Urinary bladder (tissue), 4 donors: ENCODE results near the gene RGP1. TPM values are rescaled to one million over a fixed set of nuclear protein-coding genes. Genes with fewer than 3 reads are reported as not detected.

Experiments used
- DNase-seq: peaks from one replicate; pipeline ENCODE4 v3.0.0-alpha.2; 2015; ENCODE audit errors: extremely low spot score
- H3K27ac ChIP-seq: one replicate; pipeline ENCODE4 v1.5.1; 2013; ENCODE audit warnings: low read depth, mild to moderate bottlenecking, moderate library complexity
- H3K36me3 ChIP-seq: one replicate; pipeline ENCODE4 v1.6.1; 2013; ENCODE audit warnings: mild to moderate bottlenecking, moderate library complexity; ENCODE audit not compliant: insufficient read depth
- H3K4me1 ChIP-seq: one replicate; pipeline ENCODE4 v1.6.1; 2013; ENCODE audit warnings: mild to moderate bottlenecking, moderate library complexity; ENCODE audit not compliant: insufficient read depth
- H3K4me3 ChIP-seq: one replicate; pipeline ENCODE4 v1.5.1; 2013; ENCODE audit warnings: low read depth, low read length
- WGBS: extraction: QIAGEN DNeasy Blood & Tissue Kit; methylation state at CpG from one replicate; pipeline ENCODE4 v1.1.7; 2013; 5-methylcytosine and 5-hydroxymethylcytosine counted together
- polyA plus RNA-seq: library from polyadenylated mRNA; stranded (reverse); fragments of 200-250 nt; gene quantifications from one replicate; pipeline ENCODE4 v1.2.3, GENCODE V29; 2013
- total RNA-seq: library from RNA; depleted of rRNA; stranded (reverse); fragments of >200 nt; gene quantifications from one replicate; pipeline ENCODE4 v1.2.3, GENCODE V29; 2014
- donor health status: healthy with polysubstance abuse.
- donor health status: healthy.

The RGP1 gene
- total and polyA plus RNA-seq, 2 donors, result 12.1 to 16.7 TPM

DNA sequence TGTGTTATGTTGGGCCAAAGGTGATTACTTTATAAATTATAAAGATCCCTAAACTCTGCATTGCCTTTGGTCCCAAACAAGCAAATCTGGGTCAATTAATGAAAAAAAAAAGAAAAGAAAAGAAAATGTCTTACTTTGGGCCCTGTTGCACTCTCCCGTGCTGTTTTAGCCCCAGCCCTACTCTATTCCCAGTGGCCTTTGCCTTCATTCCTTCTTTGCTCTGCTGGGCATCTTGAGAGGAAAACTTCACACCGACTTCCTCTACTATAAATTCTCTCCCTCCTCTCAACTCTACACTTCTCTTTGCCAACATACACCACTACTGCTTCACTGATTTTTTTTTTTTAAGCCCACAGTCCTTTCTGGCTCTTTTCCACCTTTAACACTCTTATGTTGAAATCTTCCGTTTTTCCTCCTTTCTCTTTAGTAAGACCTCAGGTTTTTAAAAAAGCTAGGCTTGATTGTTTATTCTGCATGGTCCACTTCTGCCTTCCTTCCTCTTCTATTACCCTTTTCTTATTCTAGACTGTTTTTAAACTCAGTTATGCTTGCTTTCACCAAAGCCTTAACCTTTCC is 9.5 kb downstream of the RGP1 start:
- no peak for DNase-seq
- H3K27ac ChIP-seq, result no peak overlapping the region
- no peak overlapping the region for H3K4me3 ChIP-seq
- no peaks in the 10 kb centered on the region for H3K36me3 ChIP-seq
- no peaks in the 10 kb centered on the region for H3K4me1 ChIP-seq
- 50% methylated on average over 3 of the region's 3 CpGs for WGBS

DNA sequence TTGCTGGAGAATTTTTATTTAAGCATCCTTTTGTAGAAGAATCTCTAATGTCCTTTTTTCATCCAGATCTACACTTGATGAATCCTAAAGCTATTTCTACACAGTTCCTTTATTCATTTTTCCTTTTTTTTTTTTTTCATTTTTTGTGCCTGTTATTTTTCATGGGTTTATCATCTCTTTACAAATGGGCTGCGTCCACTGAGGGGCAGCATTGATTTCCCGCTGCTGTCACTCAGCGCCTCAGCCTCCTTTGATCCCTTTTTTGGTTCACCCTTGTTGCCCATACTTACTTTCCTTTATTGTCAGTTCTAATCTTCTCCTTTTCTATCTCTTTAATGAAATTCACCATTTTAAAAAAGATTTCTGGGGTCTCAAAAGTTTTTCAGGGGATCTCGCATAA is 10.7 kb downstream of the RGP1 start:
- Histone ChIP-seq H3K36me3 (no peaks in the 10 kb centered on the region), H3K27ac (no peak overlapping the region), H3K4me1 (no peaks in the 10 kb centered on the region), H3K4me3 (no peak overlapping the region)
- DNase-seq, result no peak
- 96% methylated on average over 4 of the region's 4 CpGs for WGBS

DNA sequence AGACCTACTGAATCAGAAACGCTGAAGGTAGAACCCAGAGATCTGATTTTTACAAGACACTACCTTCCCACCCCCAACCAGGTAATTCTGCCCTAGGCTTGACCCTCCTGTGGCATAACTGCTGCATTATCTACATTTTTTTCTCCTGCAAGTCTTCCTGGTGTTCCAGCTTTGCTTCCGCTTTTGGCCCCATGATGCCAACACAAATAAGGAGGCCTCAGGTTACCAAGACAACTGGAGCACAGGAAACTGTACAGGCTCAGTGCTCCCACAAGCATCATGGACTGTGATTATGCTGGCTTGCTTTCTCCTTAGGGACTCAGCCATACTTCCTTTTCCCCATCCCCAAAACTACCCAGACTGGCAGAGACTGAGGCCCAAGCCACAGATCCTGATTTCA is 11.6 kb downstream of the RGP1 start:
- DNase-seq, result no peak
- Histone ChIP-seq H3K4me3 (no peak overlapping the region), H3K36me3 (no peaks in the 10 kb centered on the region), H3K4me1 (no peaks in the 10 kb centered on the region), H3K27ac (no peak overlapping the region)
- 72% methylated on average over 2 of the region's 2 CpGs for WGBS

DNA sequence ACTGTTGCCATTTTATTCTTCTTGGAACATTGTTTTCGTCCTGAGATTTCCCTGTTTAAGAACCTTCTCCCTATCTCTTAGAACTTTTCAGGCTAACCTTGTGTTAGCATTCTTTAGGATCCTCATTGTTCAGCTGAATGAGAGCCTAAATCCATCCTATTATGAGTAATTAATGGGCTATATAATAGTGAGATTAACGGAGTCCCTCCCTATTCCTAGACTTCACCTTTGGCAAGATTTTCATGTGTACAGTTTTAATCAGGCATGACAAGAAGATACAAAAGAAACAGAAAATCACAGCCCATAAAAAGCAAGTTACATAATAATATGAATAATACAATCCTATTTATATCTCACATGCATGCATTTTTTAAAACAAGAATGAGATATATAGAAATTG is 14.1 kb downstream of the RGP1 start:
- no peak for DNase-seq
- H3K4me1 ChIP-seq, result no peaks in the 10 kb centered on the region
- H3K4me3 ChIP-seq, result no peak overlapping the region
- WGBS, result 88% methylated on average over 2 of the region's 2 CpGs
- H3K27ac ChIP-seq, result no peak overlapping the region
- no peaks in the 10 kb centered on the region for H3K36me3 ChIP-seq

DNA sequence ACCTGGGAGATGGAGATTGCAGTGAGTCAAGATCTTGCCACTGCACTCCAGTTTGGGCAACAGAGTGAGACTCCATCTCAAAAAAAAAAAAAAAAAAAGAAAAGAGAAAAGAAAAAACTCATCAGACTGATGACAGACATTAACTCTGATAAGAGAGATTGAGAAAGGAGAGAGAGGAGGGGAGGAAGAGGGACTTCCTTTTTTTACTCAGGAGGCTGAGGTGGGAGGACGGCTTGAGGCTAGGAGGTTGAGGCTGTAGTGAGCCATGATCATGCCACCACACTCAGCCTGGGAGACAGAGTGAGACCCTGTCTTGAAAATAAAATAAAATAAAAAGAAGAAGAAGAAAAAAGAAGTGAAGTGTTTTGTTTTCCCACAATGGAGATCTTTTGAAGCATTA is 14.7 kb downstream of the RGP1 start:
- DNase-seq, result no peak
- Histone ChIP-seq H3K4me3 (no peak overlapping the region), H3K4me1 (no peaks in the 10 kb centered on the region), H3K27ac (no peak overlapping the region), H3K36me3 (no peaks in the 10 kb centered on the region)
- WGBS, result 95% methylated on average over 1 of the region's 1 CpG

DNA sequence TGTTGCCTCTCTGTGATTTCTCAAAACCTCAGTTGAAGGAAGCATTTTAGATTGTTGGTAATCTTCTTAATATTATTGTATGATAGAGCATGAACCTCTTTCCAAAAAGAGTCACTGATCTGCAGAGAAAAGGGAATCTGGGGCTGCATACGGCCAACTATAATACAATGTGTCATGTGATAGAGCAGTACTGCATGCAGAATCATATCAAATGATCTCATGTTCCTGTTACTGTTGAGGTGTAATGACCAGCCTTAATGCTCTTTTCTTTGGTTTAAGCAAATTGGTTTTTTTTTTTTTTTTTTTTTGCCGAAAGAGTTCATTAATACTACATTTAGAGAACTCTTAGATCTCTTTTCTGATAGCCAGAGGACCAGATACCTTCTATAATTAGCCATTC is 17.9 kb downstream of the RGP1 start:
- H3K36me3 ChIP-seq, result no peaks in the 10 kb centered on the region
- peaks cover 2% of the 10 kb centered on the region for H3K4me1 ChIP-seq
- WGBS, result 85% methylated on average over 2 of the region's 2 CpGs
- H3K4me3 ChIP-seq, result no peak overlapping the region
- DNase-seq, result no peak
- H3K27ac ChIP-seq, result no peak overlapping the region

DNA sequence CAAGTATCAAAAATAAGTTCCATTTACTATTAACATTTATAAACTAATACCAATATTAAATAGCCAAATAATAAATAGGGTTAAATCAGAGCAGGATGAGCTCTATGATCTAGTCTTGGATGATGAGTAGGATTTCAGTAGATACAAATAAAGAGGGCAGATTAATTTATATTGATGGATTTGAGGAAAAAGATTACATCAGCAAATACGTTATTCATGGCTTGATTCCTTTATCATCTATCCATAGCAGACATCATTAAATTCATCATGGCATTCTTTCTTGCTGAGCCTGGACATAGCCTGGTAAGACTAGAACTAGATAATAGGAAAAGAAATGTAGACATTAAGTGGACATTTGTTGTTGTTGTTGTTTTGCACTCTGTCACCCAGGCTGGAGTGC is 18.4 kb downstream of the RGP1 start:
- DNase-seq, result no peak
- H3K36me3 ChIP-seq, result no peaks in the 10 kb centered on the region
- H3K27ac ChIP-seq, result no peak overlapping the region
- 79% methylated on average over 1 of the region's 1 CpG for WGBS
- no peak overlapping the region for H3K4me3 ChIP-seq
- H3K4me1 ChIP-seq, result peaks cover 2% of the 10 kb centered on the region

DNA sequence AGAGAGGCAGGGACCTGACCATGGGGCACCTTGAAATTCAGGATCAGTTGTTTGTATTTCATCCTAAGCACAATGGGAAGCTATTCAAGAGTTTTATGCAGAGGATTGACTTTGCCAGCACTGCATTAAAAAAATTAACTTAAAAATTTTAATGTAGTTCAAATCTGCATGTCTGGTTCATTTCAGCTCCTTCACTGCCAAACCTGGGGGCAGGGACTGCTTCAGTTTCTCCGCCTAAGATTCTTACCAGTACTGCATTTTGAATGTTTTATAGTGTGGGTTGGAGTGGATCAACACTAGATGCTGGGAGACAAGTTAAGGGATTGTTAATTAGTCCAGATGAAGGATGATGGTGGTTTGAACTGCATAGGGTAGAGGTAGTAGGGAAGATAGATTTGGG is 20.7 kb downstream of the RGP1 start:
- no peak overlapping the region for H3K4me3 ChIP-seq
- DNase-seq, result no peak
- no peaks in the 10 kb centered on the region for H3K36me3 ChIP-seq
- 90% methylated on average over 1 of the region's 1 CpG for WGBS
- H3K27ac ChIP-seq, result no peak overlapping the region
- peaks cover 2% of the 10 kb centered on the region for H3K4me1 ChIP-seq

DNA sequence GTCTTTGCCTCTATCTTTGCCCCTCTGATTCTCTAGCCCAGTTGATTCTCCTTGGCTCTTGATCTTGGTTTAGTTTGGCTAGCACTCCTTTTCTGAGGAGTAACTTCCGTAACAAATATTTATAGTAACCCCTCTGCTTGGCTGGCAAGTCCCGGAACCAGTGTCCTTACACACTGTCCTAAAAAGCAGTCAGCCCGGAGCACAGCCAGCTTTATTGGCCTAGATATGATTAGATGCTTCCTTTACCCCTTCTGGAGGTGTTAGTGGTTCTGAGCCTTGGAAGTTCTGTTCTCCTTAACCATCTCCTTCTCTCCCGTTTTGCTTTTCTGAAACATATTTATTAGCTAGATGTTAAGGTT is 22.0 kb downstream of the RGP1 start:
- Histone ChIP-seq H3K36me3 (no peaks in the 10 kb centered on the region), H3K4me3 (no peak overlapping the region), H3K27ac (peak overlapping the region; percentile 16), H3K4me1 (peaks cover 2% of the 10 kb centered on the region)
- no peak for DNase-seq
- WGBS, result 6% methylated on average over 4 of the region's 4 CpGs

DNA sequence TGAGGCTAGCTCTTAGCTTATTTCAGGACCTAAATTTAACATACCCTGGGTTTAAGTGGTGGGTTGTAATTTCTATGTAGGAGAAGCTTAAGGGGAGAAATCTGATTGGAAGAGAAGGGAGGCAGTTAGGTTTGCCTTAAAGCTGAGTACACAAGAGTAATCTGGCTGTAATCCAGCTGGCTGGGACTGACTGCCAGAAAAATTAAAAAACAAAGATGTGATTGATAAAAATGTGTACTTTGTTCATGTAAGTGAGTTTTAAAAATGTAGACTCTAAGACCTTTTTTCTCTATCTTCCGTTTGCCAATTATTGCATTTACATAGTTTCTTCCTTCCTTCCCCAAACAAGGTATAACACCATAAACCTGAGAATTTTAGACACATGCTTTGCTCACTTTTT is 22.4 kb downstream of the RGP1 start:
- Histone ChIP-seq H3K4me3 (no peak overlapping the region), H3K27ac (no peak overlapping the region), H3K36me3 (no peaks in the 10 kb centered on the region), H3K4me1 (peaks cover 2% of the 10 kb centered on the region)
- no peak for DNase-seq
- 49% methylated on average over 1 of the region's 1 CpG for WGBS

DNA sequence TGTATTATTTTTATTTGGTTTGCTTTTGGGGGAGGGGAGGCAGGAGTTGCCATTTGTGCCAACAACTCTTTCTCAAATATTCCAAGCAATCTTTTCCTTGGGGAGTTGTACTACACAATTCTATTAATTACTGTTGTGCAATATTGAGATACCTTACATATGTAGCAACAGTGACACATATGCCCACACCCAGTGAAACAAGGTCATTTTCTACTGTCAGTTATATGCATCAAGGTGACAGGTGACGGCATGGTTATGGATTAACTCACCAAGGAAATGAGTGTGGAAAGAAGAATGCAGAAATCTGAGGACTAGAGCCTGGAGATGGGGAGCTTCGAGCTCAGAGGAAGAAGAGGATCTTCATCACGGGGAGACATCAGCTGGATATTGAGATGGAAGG is 22.9 kb downstream of the RGP1 start:
- Histone ChIP-seq H3K27ac (no peak overlapping the region), H3K36me3 (no peaks in the 10 kb centered on the region)
- 81% methylated on average over 3 of the region's 3 CpGs for WGBS

DNA sequence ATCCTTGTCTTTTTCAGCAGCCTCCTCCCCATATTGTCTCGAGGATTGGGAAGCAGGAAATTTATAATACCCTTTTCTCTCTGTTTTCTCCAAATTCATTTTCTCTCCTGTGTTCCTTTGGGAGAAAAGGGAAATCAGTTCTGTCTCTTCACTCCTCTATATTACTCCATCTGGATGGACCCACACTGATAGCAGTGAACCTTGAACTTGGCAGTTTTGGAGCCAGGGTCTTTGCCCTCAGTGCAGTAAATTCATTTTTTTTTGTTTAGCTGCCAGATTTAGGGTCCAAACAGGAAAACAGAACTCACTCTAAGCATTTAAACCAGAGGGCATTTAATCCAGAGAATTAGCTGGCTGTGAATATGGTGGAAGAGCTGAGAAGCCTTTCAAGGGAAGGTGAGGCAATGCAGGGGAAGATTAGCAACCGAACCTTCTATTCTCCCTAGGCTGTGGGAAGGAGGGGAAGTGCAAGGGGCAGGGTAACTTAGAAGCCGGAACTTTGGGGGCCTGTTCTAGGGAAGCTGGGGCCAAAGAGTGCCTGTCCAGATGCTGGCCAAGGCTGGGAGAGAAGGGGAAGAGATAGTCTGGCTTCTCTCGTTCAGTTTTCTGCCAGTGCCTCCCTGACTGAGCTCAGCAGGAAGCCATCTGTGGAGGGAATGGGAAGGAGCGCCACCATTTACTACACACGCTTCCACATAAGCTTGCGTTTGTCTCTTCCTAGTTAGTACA is 26.0 kb downstream of the RGP1 start:
- DNase-seq, result no peak
- 59% methylated on average over 7 of the region's 7 CpGs for WGBS
- Histone ChIP-seq H3K36me3 (no peaks in the 10 kb centered on the region), H3K4me3 (no peak overlapping the region), H3K4me1 (peaks cover 2% of the 10 kb centered on the region), H3K27ac (no peak overlapping the region)

More for the DNA sequence above, 22.9 kb downstream of the RGP1 start:
- peaks cover 2% of the 10 kb centered on the region for H3K4me1 ChIP-seq
- no peak overlapping the region for H3K4me3 ChIP-seq
- DNase-seq, result no peak

DNA sequence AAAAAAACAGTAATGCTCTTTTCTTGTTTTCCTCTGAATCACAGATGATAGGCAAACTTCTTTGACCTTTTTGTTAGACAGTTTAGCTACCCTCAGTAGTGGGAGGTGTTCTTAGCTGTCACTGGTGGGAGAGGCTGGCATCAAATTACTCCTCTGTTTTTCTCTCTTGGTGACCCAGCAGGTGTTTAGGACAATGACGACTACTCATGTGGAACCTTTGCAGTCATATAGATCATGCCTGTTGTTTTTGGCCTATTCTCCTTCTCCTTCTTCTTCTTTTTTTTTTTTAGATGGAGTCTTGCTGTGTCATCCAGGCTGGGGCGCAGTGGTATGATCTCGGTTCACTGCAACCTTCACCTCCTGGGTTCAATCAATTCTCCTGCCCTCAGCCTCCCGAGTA is 26.9 kb downstream of the RGP1 start:
- DNase-seq, result no peak
- H3K36me3 ChIP-seq, result no peaks in the 10 kb centered on the region
- 81% methylated on average over 4 of the region's 4 CpGs for WGBS
- H3K27ac ChIP-seq, result no peak overlapping the region
- H3K4me1 ChIP-seq, result no peaks in the 10 kb centered on the region
- no peak overlapping the region for H3K4me3 ChIP-seq

DNA sequence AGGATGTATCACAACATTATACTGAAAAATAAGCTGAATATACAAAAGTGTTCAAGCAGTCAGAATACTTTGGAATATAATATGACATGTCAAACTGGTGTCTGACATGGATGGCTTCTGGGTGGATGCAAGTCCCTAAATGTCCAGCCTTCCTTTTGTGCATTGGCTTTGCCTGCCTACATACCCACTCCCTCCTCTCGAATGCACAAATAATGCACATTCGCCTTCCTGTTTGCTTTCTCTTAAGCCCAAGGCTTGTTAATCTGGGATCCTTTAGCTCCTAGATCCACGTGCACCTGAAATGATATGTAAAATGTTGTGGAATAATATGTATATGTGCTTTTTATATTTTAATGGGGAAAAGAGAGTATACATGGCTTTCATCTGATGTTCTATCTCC is 29.4 kb downstream of the RGP1 start:
- Histone ChIP-seq H3K36me3 (no peaks in the 10 kb centered on the region), H3K27ac (no peak overlapping the region), H3K4me1 (no peaks in the 10 kb centered on the region), H3K4me3 (no peak overlapping the region)
- WGBS, result 76% methylated on average over 3 of the region's 3 CpGs
- DNase-seq, result no peak

DNA sequence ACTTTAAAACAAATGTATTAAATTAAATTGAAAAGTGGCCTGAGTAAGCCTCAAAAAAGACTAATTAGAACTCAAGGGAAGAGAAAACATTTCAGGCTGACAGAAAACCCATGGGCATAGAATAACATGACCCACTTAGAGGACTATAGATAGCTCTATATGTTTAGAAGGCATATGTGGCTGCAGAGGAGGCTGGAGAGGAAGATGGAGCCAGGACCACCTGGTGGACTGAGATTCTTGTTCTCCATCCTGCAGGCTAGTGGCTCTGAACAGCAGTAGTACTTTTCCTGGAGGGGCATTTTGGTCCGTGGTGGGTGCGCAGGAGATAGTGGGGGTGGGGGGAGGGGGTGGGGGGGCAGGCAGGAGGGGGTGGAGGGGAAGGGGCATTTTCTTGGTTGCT is 32.0 kb downstream of the RGP1 start:
- no peaks in the 10 kb centered on the region for H3K4me1 ChIP-seq
- 69% methylated on average over 2 of the region's 2 CpGs for WGBS
- H3K27ac ChIP-seq, result no peak overlapping the region
- no peak for DNase-seq
- peaks cover 2% of the 10 kb centered on the region for H3K36me3 ChIP-seq
- no peak overlapping the region for H3K4me3 ChIP-seq
